Left forelimb (tissue), 1 donor: ENCODE results near the gene A2M.
"Not testable (repeated sequence)": the region's sequence is repeated elsewhere in the genome, so short reads cannot be mapped to it uniquely, and the experiment has no call there.

Experiments used
- DNase-seq: peaks from one replicate; pipeline ENCODE4 v3.0.0-alpha.2; 2018; ENCODE audit warnings: low spot score

The A2M gene

DNA sequence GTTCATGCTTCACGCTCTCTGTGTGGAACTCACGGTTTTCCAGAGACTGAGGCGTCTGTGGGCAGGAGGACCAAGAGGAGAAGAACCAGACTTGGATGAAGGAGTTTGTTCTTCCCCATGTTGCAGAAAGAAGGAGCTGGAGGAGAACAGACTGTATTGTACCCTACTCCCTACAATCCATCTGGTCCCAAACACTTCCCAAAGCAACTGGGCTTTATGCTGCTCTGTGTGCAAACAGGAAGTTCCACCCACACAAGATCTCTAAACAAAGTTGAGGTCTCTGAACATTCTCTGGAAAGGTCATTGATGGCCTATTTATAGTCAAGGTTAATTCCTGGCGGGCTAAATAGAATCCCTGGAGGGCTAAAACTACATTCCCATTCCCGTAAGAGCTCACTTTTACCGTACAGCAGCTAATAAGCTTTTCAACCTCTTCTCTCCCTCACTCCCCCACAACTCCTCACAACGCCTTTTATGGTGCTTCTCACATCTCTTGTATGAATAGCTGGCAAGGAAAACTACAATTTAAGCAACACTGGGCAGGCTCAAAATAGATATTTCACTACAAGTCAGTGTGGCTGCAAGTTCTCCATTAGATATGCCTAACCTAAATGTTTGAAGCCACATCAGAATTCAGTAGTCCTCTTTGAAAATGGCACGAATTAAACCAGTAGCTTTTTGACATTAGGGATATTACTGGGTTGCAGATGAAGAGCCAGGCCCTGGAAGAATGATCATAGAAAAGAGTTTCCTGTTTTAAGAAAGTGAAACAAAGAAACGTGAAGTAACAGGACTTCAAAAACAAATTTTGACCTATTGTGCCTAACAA is at the start of gene A2M:
TSS of gene A2M (minus strand) at position 189 of the 829 bp plus-strand sequence. CDS start at position 119, 70 bp downstream.
- DNase-seq: no peak

DNA sequence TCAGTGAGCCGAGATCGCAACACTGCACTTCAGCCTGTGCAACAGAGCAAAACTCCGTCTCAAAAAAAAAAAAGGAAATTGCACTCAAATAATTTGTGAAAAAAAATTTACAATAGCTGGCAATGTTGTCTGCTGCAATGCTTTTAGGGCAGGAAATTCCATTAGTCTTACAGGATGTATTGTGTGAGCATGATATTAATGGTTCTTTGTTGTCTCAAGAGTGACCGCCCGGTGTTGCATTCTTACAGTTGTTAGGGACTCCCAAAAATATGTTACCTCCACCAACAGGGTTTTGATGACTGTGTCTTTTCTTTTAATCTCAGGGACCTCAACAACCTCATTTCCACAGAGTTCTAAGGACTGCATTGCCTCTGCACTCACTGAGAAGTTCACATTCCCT is 47.7 kb upstream of the A2M start:
- no peak for DNase-seq

DNA sequence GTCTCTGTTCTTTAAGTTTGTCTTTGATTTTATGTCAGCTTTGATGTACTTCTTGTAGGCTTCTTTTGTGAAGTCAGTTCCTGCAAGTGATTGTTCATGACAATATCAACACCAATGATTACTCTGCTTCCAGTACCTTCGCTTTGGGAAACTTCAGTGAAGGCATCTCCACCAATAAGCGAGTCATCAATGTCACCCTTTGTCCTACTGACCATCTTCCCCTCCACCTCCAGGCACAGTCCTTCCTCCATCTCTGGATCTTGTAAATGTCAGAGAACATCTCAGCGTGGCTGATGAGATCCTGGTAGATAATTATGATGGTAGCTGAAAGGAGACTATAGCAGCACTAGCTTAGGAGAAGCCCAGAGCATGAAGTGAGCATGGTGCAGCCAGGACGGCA is 40.4 kb upstream of the A2M start:
- no peak for DNase-seq

DNA sequence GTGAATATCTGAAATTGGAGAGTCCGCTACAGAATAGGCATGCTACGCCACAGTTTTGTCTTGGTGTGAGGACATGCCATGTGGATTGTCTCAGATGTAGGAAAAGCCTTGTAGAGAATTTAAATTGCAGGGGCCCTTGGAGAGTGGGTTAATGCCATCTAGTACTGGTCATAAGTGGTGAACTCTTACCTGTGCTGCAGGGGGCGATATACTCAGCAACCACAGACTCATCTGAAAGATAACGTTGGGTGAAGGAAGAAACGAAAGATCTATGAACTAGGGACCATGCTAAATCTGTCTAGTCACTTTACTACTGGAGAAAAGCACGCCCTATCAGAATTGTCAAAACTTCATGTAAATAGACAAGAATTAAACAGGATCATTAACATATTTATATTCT is 33.7 kb upstream of the A2M start:
- no peak for DNase-seq

DNA sequence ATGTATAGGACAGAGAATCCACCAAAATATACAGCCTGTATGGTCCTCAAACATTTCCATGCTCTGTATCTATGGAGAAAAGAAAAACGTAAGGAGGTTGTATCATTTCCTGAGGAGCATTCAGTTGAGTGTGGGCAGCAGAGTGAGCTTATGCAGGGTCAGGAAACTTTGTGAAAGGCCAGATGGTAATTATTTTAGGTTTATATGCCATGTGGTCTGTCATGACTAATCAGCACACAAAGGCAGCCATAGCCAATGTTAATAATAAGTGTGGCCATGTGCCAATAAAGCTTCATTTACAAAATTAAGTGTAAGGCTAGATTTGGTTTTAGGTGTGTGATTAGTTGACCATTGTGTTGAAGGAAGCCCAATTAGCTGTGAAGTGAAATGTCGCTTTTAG is 33.2 kb upstream of the A2M start:
- DNase-seq: no peak

DNA sequence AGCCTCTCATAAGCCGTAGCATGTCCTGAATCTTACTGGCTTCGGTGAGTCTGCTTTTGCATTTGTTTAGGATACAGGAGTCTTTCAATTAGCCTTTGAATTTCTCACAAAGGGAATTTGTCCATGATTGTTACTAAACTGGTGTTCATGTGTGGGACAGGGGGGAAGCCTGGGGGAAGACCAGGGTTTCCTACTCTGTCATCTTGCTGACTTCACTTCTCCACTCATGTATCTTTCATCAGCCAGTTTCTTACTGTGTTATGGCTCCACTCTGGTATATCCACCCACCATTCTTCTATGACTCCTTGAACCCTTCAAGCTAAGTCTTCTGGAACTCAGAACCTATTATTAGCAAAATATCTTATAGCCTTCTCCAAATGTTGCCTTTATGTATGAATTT is 31.7 kb upstream of the A2M start:
- DNase-seq: no peak

DNA sequence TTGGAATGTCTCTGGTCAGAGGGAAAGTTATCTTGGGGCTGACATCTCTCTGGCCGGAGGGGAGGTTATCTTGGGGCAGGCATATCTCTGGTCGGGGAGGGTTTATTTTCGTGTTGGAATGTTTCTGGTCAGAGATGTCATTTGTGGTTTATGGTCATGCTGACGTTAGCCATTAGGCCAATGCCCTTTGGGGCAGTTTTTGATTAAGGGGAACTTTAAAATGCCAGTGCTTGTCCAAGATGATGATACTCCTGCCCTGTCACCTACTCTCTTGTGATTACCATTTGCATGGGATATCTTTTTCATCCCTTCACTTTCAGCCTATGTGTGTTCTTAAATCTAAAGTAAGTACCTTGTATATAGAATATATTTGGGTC is 29.0 kb upstream of the A2M start:
- DNase-seq: no peak

DNA sequence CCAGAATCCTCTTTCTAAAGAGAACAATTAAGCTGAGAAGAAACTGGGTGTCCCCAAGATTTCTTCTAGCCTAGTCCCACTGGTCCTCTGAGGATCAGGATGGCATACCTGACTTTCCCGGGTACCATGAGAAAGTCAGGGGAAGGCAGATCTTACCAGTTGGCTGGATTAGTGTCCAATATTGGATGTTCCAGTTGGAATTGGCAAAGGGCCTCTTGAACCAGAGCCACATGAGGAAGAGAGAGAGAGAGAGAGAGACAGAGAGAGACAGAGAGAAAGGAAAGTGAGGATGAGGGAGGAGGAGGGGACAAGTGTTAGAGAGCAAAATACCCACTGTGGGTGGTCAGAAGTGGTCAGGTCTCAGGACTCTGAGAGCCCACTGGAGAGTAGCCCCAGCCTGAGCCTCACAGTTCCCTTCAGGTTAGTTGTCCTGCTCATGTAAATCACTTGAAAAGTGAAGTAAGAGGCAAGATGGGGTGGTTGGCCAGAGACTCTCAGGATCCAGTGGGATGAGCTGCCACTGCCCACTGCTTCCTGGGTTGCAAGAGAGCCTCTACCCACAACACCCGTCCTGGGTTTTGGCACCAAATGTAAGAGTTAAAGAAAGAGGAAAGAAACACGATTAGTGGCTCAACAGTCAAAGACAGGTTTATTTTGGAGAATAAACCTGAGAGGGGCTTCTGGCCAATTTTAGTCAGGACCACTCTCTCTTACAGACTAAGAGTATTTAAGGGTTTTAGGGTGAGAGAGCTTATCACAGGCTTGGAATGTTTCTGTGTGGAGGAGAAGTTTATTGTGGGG is 28.4 kb upstream of the A2M start:
- no peak for DNase-seq

DNA sequence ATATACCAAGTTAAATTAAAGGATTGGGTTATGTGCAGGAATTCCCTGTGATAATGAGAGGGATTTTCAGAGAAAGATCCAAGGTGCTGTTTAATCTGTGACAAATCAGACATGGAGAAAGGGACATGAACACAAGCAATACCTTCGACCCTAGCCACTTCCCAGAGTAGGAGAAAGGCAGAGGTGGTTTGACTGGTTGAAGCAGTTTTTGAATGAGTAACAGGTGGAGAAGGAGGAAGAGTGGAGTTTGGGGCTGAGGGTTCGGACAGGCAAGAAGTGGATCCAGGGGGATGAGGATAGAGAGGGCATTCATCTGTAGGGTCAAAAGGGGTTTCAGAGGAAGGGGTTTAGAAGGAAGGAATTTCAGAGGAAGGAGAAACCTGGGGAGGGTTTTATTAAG is 27.4 kb upstream of the A2M start:
- no peak for DNase-seq

DNA sequence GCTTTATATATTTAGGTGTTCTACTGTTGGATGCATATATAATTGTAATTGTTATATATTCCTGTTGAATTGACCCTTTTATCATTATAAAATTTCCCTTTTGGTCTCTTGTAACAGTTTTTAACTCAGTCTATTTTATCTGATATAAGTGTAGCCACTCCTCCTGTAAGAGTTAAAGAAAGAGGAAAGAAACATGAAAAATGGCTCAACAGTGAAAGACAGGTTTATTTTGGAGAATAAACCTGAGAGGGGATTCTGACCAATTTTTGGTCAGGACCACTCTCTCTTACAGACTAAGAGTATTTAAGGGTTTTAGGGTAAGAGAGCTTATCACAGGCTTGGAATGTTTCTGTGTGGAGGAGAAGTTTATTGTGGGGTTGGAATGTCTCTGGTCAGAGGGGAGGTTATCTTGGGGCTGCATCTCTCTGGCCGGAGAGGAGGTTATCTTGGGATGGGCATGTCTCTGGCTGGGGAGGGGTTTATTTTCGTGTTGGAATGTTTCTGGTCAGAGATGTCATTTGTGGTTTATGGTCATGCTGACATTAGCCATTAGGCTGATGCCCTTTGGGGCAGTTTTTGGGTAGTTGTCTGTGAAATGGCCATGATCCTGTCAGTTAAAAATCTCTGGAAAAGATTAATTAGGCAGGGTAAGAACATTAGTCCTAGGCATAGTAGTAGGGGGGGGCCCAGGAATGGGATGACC is 24.0 kb upstream of the A2M start:
- DNase-seq: not testable (repeated sequence)

DNA sequence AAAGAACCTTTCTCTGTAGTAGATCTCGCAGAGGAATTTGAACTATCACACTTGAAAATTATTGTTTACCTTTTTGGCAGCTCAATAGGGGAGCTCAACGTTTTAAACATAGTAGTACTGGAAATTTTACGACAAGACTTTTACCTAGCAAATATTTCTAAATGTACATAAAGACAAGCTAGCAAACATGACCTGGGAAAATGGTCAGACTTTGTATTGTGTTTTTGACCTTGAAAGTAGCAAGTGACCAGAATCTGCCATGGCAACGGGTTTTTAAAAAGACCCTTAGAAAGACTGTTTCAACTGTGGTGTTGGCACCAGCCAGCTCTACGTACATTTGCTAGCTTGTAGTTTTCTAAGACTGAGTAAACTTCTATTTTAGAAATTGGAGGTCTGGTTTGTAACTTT is 20.2 kb upstream of the A2M start:
- no peak for DNase-seq

DNA sequence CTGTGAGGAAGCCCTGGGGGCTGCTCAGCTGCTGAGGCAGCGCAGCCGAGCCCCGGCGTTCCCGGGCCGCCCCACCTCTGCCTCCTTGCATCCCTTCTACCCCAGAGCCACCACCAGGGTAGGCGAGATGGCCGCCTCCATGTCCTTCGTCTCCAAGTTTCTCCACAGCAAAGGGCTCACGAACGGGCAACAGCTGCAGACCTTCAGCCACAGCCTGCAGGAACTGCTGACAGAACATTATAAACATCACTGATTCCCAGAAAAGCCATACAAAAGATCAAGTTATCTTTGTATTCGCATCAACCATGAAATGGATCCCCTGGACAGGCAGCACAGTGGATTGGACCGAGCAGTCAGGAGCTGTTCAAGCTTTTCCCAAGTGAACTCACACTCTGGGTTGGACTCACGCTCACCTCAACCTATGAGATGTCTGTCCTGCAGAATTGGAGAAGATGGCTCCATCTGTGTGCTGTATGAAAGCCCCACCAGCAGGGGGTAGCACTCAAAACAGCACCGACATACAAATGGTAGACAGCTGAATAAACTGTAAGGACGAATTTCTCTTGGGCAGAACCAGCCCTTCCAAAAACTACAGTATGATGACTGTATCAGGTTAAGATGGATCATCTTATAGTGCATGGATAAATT is 19.4 kb upstream of the A2M start:
- no peak for DNase-seq

DNA sequence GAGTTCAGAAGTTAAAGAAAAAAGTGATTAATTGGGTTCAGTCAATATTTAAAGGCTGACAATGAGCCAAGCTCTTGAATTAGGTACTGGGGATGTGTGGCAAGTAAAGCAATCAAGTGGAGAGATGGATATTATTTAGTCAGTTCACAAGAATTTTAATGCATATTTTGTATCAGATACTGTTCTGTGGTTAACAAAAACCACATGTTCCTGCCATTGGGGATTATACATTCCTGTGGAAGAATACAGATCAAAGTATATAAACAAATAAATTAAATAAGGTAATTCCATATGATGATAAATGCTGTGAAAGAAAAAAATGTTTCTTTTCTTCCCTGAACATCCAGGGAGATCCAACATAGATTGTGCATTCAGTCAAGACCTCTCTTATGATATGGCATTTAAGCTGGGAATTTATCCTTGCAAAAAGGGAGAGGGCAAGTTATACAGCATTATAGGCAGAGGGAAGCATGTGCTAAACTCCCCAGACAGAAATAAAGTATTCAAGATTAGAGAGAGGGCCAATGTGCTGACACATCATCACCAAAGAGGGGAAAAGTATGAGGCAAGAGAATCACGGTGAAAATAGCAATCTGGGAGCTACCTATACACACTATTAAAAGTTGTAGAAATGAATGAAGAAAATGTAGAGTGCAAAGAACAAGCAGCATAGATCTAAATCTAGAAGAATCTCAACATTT is 17.6 kb upstream of the A2M start:
- no peak for DNase-seq

DNA sequence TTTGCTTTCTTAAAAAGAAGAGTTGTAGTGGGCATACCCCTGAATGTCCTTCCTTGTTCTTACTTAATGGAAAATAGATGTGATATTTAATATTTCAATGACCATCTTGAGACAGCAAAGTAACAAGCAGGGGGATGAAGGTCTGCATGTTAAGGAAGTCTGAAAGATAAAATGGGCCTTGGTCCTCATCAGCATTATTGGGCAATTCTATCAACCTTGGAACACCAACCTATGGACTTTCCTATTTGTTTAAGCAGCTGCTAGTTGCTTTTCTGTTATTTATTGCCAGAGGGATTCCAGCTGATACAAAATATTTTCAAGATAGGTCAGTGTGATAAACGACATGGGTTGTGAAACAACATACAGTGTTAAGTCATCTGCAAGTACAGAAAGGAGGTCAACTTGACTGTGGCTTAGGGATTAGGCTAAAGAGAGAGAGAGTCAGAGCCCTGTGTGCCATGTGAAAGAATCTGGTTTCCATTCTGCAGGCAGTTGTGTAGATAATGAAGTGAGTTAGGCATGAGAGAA is 16.4 kb upstream of the A2M start:
- DNase-seq: no peak

DNA sequence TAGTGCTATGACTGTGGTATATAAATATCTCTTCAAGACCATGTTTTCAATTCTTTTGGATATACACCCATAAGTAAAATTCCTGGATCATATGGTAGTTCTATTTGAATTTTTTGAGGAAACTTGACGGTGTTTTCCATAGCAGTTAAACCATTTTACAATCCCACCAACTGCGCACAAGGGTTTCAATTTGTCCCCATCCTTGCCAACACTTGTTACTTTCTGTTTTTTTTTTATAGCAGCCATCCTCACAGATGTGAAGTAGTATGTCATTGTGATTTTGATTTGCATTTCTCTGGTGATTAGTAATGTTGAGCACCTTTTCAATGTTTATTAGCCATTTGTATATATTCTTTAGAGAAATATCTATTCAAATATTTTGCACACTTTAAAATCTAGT is 14.5 kb upstream of the A2M start:
- DNase-seq: no peak

DNA sequence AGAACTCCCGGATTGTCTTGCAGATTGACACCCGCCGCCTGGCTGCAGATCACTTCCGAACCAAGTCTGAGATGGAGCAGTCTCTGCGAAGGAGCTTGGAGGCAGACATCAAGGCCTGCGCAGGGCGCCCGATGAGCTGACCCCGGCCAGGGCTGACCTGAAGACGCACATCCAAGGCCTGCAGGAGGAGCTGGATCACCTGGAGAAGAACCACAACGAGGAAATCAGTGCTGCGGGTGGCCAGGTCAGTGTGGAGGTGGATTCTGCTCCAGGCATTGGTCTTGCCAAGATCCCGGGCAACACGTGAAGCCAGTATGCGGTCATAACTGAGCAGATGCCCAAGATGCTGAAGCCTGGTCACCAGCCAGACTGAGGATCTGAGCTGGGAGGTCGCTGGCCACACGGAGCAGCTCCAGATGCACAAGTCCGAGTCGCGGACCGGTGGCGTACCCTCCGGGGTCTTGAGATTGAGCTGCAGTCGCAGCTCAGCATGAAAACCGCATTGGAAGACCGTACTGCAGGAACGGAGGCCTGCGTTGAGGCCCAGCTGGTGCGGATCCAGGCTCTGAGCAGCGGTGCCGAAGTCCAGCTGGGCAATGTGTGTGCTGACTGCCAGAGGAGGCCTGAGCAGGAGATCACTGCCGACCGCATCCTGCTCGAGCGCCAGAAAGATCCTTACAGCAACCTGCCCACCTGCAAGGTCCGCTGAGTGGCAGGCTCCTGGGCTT is 12.4 kb upstream of the A2M start:
- DNase-seq: no peak

DNA sequence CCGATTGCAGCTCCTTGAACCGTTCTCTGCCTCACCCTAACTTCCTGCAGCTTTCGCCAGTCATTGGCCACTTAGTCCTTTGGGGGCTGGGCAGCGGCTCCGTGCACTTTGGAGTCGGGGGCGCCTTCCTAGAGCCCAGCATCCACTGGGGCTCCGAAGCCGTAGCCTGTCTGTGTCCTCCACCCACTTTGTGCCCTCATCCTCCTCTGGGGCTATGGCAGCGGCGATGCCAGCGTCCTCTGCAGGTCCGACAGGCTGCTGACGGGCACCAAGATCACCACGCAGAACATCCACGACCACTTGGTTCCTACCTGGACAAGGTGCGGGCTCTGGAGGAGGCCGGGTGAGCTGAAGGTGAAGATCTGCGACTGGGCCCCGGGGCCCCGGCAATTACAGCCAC is 11.8 kb upstream of the A2M start:
- DNase-seq: no peak

DNA sequence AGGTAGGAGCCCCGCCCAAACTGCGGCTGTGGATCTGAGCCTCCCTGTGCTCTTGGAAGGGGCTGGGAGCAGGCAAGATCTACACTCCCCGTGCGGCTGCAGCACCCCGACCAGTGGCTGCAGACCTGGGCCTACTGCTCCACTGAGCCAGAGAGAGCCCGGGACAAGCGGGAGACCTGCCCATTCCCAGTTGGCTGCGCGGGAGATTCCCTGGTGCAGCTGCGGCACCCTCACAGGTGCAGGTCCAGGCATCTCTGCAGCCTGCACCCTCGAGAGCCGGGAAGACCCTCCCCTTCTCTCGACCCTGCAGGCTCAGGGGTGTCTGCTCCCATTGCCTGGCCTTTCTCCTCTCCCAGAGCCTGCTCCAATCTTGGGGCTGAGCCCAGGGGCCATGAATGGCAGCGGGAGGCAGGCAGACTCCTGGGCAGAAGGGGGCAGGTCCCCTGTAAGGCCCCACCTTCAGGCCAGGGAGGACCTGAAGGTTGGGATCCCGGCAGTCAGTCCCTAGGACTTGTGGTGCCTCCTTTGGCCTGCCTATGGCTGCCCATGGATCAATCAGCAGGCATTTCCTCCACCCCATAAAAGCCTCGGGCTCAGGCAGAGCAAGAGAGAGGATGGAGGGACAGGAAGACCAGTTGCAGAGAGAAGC is 8.8 kb upstream of the A2M start:
- DNase-seq: no peak

DNA sequence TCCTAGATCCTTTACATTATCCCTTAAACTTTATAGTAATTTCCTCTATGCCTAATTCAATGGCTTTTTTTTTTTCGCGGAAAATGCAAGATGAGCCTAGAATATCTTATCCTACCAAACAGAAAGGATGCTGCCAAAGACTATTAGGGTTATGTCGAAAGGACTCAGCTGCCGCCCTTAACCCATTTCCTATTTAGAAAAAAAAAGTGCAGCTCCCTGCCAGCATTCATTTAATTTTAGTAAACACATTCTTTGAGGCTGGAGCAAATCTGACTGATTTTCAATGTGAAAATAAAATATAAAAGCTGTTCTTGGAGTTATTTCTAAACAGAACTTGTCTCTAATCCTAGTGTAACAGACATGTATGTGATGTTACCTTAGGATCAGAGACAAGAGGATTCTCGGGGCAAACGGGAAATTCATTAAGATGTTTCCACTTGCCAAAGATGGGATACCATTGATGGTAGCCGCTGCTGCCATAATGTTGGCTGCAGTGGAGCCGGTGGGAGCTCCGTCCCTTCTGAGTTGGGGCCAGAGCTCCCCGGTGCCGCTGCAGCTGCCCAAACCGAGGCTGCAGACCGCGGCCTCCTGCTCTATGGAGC is 8.2 kb upstream of the A2M start:
- DNase-seq: no peak

DNA sequence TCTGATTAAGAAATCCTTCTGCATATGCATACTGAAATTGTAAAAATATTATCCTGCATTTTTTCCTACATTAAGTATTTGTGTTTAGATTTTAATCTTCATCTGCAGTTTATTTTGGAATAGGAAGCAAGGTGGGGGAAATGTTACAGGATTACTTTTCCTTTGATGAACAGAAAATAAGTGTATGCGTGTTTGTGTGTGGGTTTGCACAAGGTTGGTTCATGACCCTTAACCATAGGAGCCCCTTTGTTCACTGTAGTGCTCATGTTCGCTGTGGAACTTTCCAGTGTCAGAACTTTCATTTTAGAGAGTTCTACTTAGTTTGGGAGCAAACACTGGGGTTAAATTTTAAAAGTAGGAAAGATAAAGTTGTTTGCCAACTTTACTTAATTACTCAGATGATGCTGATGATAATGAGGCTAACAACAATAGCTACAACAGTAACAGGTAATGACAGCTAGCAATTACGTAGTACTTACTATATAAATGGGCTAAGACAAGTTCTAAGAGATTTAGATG is 6.4 kb upstream of the A2M start:
- DNase-seq: no peak
